Activated gamma-delta T cell (primary cell): Measurements from ENCODE around the gene A1CF.

ENCODE experiments used
- DNase-seq: peaks from one replicate; lab custom pipeline; 2025; lab: John Stamatoyannopoulos, UW

A1CF gene

DNA sequence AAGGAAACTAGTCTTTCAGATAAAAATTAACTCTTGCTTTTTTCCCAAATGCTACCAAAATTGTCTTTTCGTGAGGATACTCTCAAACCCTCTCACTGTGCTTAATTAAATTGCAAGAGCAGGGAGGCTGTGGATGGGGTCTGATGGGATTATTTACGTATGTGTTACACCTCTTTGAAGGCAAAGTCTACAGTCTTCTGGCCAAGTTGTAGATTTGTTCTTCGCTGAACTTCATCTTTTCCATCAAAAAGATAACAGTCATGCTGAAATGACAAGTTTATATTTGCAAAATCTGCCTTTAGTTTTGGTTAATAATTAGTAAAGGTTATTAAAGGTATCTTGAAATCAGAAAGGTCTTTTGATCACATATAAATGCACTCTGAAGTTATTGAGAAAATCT is 22.7 kb downstream of the A1CF start:
- no peak for DNase-seq

DNA sequence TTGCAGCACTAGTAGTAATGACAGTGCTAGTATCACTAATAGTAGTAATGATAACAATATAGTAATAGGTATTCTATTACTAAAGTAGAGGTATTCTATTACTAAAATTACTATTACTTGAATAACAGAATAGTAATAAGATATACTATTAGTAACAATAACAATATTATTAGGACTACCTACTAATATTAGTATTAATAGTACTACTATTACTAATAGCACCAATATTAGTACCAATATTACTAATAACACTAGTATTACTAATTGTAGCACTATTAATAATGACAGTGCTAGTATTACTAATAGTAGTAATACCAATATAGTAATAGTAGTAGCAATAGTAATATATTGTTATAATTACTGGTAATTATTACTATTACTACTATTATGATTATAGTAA is 24.1 kb downstream of the A1CF start:
- DNase-seq = no peak

DNA sequence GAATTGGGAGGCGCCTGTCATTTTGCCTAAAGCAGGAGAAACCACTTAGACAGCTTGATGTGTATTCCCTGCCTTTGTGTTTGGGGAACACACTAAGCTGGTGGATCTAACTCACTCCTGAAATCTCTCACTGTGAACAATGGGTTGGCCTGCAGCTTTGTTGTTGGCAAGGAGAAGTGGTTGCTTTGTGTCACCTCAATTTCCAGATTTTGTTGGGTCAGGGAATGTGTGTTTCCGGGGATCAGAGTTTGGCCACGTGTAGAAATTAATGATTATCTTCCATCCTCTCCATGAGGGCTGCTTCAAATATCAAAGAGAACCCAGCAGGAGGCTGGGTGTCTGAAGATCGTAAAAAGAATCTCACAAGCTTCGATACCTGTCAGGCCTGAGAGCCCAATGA is 27.8 kb downstream of the A1CF start:
- no peak for DNase-seq

DNA sequence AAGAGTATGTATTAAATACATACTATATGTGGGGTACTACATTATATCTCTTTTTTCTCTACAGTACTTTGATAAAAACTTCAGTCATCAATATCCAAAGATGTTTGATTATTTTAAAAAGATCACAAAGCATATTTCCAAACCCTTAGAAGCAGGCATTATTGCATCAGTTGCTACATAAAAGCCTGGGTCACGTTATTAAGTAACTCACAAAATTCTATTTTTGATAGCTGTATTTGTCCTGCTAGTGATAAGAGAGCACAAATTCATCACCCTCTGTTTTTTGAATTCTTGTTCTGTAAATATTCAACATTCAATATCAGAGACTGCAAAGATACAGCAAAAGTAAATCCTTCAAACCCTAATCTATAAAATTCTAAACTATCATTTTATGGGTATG is 30.0 kb downstream of the A1CF start:
- no peak for DNase-seq

DNA sequence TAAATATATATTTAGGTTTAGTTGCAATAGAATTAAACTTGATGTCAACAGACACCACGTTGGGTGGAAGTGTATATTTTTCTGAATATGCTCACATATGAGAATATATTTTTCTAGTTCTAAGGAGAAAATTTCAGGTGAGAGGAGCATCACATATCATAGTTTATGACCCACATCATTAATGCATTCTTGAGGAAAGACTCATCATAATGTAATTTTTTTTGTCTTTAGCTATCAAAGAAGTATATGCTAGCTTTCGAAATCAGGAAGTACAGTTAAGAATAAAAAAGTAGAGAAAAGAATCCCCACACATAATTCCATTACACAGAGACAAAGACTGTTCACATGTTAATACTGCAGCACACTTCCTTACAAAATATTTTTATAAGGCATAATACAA is 30.4 kb downstream of the A1CF start:
- DNase-seq = no peak

DNA sequence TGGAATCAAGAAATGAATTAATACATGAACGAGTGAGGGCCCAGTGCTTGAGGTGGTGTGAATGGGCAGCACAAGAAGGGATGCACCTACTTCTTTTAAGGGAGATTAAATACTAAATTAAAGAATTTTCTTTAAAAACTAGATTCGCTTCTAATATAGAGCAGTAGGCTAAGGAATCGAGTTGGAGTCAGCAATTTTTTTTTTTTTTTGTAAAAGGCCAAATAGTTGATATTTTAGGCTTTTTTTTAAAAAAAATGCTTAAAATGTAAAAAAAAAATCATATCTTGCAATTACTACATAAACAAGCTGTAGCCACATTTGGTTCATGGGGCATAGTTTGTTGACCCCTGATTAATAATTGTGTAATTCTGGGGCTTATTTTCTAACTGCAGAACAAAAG is 31.9 kb downstream of the A1CF start:
- DNase-seq = no peak

DNA sequence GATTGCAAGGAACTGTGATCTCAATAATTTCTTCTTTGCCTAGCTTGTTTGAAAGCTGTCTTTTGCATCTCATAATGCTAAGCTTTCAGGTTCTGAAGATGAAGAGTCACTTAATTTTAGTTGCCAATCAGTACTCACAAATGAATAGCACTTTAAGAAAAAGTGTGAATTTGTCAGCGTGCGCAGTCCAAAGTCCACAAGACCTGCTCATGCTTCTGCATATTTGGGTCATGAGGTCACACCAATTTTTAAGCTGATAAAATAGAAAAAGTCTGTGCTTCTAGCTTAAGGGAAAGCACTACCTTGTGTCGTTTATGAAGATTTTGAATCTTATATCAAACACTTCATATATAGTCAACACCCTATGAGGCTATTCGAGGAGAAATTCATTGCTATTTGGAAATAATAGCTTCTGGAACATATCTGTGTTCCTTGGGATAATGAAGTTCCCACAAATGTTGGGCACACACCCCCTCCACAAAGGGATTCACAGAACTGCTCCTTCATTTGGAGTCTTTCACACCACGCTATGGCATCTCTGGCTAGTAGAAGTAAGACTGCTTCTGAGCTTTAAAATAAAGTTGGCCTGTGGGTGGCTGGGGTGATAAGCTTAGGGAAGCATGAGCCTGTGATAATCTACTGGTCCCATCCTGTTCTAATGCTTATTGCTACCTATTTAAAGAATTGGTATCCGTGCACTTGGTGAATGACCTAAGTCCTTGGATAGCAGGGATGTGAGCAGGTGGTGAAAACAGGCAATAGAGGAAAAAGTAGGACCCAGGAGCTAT is 33.3 kb downstream of the A1CF start:
- no peak for DNase-seq

DNA sequence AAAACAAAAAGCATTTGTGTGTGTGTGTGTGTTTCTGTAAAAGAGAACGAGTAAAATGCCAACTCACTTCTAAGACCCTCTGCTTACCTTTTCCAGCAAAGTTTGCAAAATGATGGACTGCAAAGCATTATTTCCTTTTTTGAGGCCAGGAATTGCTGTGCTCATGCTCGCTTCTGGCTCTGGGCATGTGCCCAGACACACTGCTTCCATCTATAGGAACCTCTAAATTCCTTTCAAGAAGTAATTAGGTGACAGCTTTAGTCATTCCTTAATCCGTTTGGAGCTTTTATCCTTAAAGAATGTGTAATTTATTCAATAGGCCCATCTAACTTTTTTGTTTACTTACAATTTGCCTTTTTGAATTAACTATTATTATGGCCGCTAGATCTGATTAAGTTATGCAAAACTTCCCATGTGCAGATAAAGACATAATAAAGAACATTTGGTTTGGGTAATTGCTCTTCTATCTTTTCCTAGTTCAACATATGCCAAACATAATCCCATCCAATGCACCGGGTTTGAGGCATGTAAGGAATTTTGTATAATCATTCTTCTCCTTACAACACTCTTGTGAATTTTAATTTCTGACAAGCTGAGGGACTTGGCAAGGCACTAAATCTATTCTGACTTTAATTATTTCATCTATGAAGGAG is 34.7 kb downstream of the A1CF start:
- no peak for DNase-seq

DNA sequence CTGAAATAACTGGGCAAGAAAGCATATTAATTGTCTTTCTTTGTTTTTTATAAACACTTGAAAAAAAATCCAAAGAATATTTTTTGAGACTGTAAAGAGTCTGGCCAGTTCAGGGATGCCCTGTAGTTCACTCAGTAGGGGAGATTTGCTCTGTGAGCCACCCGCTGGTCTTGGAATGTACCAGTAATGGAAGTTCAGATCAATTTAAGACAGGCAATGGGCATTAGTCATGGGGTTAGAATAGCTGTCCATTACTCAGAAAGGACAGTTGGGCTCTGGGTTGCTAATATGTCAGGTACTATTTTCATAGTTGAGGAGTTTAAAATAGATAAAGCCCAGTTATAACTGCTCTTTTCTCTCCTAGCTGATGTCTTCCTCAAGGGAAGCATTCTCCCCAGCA is 38.7 kb downstream of the A1CF start:
- no peak for DNase-seq

DNA sequence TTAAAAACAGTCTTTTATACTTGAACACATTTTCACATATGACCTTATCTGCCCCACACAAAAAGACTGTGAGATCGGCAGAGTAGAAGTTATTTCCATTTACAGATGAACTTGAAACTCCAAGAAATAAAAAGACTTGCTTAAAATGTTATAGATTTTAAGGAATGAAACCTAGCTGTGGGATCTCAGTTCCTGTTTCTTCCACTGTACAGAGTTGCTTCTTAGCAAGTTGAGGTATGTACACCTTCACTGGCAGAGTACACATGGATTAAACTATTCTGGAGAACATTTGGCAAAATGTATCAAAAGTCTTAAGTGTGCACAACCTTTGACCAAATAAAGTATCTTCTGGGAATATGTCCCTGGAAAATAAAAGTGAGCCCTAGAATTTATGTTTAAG is 48.3 kb downstream of the A1CF start:
- DNase-seq = no peak

DNA sequence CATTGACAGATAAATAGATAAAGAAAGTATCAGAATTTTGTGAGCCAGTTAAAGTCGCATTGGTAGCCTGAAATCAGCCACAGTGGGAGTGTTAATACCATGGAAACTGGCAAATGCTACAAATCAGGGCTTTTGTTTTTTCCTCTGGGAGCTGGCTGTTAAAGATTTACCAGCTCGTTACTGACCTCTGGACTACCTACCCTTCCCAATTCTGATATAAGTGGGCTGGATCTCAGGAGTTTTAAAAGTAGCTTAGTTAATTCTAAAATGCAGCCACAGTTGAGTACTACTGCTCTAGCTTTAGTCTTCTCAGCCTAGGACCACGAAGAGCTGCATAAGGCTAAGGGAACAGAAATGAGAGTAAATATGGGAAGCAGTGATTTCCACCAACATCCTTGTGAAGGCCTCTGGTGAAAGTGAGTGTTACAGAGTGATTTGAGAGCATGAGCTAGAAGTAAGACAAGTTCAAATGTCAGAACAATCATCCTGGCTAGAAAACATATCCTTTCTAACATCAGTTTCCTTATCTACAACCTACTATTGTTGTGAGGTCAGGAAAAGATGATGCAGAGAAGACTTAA is 53.2 kb downstream of the A1CF start:
- no peak for DNase-seq

DNA sequence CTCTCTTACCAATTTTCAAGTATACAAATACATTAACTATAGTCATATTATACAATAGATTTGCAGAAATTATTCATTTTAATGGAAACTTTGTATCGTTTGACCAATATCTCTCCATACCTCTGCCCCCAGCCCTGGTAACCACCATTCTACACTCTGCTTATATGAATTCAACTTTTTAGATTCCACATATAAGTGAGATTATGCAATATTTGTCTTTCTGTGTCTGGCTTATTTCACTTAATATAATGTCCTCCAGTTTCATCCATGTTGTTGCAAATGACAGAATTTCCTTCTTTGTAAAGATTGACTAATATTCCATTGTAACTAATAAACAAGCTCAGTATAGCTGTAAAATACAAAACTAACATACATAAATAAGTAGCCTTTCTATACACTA is 55.4 kb downstream of the A1CF start:
- DNase-seq = no peak

DNA sequence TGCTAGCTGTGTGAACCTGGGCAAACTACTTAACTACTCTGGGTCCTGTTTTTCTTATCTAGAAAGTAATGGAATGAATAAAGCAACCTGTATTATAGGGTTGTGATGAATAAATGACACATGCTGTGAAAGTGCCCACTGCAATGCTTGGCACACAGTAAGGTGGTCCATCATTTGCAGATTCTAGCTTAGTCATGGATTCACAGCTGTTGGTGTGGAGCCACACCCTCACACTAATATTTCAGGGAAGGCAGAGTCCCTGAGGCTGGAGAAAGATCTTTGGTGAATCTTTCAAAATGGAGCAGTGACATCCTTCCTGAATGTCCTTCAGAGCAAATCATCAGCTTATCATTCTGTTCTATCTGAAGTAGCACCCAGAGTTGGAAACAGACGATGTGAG is 60.6 kb downstream of the A1CF start:
- no peak for DNase-seq

DNA sequence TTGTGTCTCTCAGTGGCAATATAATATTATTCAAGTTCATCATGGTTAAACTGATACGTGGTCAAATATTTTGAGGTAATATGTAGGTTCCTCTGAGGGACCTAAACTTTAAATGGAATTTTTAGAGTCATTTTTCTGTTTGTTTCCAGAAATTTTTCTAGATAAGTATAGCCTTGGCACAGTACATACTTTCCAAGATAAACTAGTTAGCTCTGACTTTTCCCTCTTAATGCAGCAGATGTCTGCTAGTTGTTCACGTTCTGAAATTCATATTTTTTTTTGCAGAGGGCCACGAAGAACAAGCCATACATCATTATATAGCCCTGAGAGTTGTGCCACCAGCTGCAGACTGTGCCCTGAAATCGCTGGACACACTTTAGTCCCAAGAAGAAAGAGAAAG is 61.6 kb downstream of the A1CF start:
- DNase-seq = no peak

DNA sequence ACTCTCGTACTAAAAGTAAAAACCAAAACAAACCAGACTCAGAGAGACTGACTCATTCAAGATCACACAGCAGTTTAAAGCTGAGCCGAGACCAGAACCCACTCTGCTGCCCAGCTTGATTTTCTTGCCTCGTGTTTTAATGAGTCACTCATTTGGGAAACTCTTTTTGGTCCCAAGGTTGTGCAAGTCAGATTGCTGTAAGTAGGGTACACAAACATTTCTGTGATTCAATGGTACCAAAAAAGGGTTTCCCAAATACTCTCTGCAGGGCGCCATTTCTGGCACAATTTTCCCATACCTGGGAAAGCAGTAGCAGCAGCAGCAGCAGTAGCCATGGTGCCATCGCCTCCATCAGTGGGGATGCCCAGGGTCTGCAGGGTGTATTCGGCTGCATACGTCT is 75.8 kb downstream of the A1CF start:
- DNase-seq = no peak

DNA sequence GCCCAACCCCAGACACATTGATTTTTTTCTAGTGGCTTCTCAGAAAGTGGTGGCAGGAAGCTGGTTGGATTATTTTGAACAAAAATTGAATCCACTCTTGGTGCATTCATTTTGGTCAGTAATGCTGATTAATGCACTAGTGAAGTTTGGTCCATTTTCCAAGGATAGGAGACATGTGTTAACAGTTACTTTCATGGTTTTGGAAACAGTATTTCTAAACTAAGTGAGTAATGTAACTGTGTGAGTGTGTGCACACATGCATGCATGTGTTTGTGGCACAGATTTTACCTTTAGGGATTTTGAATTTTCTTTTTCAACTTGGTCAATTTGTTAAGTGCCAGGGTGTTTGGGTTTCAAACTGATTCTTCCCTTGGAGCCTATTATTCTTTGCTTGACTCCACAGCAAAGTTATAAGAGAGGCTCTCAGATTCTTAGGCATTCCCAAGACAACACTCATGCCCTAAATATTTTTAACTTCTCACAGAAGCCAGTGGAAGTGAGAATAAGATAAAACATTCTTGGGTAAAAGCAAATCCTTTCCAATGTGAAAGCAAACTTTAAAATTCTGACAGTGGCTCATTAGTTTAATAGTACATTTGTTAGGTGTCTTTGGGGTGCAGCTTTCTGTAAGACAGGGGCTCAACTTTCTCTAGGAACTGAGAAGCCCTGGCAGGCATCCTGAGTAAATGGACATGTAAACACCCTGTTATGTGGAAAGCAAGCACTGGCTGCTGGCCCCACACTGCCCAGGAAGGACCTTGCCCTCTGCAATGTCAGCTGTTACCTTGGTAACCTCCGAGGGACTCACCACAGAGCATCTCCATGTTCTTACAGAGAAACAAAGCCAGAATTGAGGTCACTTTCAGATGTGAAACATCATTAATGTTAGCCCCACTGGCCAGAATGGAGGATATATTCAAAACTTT is 77.3 kb downstream of the A1CF start:
- no peak for DNase-seq

DNA sequence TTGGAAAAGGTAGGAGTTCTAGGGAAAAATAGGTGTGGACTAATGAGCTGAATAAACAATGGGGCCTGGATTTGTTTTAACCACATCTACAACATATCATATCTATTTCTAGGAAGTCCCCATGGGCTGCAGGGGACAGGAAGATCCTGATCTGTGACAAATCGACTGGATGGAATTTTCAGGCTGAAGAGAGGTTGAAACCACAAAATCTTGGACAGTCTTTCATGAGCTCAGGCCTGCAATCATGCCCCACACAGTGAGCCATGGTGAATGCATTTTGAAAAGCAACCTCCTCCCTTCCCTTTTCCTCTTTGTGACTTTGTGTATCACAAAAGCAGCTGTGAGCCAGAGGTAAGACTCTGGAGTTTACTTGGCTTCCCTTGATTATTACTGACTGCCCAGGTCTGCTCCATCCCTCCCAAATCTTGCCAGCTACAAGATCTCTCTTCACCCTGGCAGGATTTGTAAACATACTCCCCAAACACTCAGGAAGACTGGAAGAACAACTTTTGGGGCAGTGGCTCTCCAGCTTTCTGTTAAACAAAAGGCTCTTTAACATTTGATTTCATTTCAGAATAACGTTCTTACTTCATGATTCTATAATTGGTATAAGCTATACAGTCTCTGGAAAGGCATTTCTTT is 79.3 kb downstream of the A1CF start:
- DNase-seq = no peak

DNA sequence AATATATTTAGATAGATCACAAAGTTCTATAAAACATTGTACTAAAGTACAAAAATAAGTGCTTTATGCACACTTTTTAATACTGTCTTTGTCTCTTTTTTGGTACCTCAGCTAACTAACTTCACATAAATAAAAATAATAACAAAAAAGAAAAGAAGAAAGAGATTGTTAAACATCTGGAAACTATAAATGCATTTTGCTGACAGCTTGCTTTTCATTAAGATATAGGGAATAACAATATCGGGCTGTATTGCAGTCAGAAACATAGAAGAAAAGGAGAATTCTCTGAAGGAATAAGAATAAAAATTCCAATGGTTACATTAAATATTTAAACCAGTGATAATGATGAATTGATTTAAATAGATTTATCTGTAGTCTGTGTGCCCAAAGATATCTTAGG is 85.8 kb downstream of the A1CF start:
- DNase-seq = no peak

DNA sequence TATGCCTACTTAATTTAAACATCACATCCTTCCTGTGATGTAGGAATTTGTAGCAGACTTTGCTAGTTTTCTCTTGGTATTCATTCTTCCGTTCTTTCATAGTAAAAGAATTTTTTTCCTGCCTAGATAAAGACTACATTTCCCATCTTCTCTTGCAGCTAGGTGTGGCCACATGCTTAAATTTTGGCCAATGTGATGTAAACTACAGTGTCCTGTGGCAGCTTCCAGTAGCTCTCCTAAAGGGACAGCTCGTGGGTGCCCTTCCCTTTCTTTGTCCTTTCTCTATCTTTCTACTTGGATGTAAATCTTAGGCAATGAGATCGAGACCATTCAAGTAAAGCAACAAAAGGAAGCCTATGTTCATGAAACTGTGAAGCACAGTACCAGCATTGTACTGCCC is 87.1 kb downstream of the A1CF start:
- DNase-seq = no peak

DNA sequence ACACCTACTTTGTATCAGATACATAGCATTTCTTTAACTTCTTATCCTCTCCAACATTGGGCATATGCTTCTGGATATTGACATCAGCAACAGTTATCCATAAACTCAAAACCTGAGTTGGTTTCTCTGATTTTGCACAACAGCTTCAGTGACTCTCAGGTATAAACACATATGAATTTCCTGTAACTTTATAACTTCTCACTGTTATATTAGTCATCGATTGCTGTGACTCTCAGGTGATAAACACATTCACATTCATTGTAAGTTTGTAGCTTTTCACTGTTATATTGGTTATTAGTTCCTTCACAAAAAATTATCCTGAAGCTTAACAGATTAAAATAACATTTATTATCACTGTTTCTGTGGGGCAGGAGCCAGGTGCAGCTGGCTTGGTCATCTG is 88.7 kb downstream of the A1CF start:
- DNase-seq = no peak

DNA sequence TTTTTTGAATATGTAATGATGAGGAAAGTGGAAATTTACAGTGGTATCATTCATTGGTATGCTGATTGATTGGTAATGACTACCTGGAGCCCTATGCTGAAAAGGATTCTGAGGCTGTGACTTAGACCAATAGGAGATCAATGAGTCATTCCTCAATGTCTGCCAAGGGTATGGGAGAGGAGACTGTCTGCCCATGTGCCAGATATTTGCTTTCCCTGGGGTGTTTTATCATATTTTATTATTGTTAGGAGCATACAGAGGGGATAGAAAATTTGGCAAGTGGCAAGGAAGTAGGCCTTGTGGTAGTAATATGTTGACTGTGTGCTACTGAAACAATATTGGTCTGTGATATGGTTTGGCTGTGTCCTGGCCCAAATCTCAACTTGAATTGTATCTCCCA is 90.9 kb downstream of the A1CF start:
- DNase-seq = no peak
